ENCODE measurements around the gene ANKMY1. TPM values are rescaled to one million over a fixed set of nuclear protein-coding genes. Genes with fewer than 3 reads are reported as not detected.

Gene ANKMY1
- total and polyA plus RNA-seq, 2 of the 13 experiments (the other 11 are each of a cell fraction or from before 2014, with no cell fraction given): 11.7 to 18.8 TPM

DNA sequence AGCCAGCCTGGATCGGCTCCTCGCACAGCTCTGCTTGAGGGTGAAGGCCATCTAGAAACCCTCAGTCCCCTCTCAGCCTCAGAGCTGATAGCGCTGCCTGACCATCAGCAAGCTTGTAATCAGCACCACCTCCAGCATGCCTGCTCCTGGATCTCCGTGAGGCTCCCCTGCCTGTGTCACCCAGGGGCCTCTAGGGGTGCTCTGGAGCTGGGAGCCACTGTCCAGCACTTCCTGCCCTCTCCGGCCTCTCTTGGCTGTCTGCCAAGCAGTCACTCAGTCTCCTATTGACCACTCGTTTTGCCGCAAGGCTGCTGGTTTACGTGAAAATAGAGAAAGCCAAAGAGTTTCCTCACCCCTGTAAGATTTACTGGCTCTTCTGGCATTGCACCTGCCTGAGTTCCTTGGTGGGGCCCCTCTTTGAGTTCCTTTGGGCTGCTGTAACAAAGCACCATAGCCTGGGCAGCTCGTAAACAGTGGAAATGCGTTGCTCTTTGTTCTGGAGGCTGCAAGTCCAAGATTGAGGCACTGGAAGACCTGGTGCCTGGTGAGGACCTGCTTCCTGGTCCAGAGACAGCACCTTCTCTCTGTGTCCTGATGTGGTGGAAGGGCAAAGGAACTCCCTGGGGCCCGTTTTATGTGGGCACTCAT lies 46.6 kb upstream of the ANKMY1 start (continued):
- TF ChIP-seq ZNF329 (CRISPR knock-in tag; IDR thresholded peaks at IDR 0.05; ENCODE audit: low read depth): peak; percentile 49; the same call in 1 of the 2 replicates
- TF ChIP-seq, protein P1, sequence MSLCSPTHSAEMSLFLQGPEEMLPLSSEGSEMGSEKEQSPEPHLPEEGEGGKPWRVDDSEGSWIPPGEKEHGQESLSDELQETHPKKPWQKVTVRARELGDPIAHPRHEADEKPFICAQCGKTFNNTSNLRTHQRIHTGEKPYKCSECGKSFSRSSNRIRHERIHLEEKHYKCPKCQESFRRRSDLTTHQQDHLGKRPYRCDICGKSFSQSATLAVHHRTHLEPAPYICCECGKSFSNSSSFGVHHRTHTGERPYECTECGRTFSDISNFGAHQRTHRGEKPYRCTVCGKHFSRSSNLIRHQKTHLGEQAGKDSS (CRISPR knock-in tag; IDR thresholded peaks at IDR 0.05; ENCODE audit: borderline replicate concordance, low read depth): no peak; the same call in 1 of the 2 replicates
- TF ChIP-seq HNRNPUL1 (IDR thresholded peaks at IDR 0.05; ENCODE audit: low read depth, low read length): no peak
- TF ChIP-seq DMAP1 (CRISPR knock-in tag; IDR thresholded peaks at IDR 0.05): peak; percentile 69; the same call in 1 of the 2 replicates
- peak; percentile 81 for TF ChIP-seq ZMAT3 (CRISPR knock-in tag; conservative IDR thresholded peaks at IDR 0.05)
- peak; percentile 51; the same call in 1 of the 2 replicates for TF ChIP-seq FOSL2 (CRISPR knock-in tag; IDR thresholded peaks at IDR 0.05)
- TF ChIP-seq ETV6 (CRISPR knock-in tag; conservative IDR thresholded peaks at IDR 0.05): peak; percentile 82
- TF ChIP-seq, protein P2, sequence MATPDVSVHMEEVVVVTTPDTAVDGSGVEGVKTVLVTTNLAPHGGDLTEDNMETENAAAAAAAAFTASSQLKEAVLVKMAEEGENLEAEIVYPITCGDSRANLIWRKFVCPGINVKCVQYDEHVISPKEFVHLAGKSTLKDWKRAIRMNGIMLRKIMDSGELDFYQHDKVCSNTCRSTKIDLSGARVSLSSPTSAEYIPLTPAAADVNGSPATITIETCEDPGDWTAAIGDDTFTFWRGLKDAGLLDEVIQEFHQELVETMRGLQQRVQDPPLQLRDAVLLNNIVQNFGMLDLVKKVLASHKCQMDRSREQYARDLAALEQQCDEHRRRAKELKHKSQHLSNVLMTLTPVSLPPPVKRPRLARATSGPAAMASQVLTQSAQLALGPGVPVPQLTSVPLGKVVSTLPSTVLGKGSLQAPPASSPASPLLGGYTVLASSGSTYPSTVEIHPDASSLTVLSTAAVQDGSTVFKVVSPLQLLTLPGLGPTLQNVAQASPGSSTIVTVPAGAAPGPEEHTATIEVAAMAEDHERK (CRISPR knock-in tag; IDR thresholded peaks at IDR 0.05; ENCODE audit: low read depth): 0 out of 2 replicates have a peak, but pooled peaks have one; percentile 19
- TF ChIP-seq ATF1 (CRISPR knock-in tag; IDR thresholded peaks at IDR 0.05): no peak; the same call in 1 of the 2 replicates
- peak; percentile 94 for TF ChIP-seq ERF (CRISPR knock-in tag; IDR thresholded peaks at IDR 0.05)
- no peak for TF ChIP-seq KAT2B (IDR thresholded peaks at IDR 0.05; ENCODE audit: borderline replicate concordance, low read depth, low read length)
- no peak for TF ChIP-seq ZNF484 (CRISPR knock-in tag; IDR thresholded peaks at IDR 0.05; ENCODE audit: borderline replicate concordance, low read depth)
- TF ChIP-seq, protein P3, sequence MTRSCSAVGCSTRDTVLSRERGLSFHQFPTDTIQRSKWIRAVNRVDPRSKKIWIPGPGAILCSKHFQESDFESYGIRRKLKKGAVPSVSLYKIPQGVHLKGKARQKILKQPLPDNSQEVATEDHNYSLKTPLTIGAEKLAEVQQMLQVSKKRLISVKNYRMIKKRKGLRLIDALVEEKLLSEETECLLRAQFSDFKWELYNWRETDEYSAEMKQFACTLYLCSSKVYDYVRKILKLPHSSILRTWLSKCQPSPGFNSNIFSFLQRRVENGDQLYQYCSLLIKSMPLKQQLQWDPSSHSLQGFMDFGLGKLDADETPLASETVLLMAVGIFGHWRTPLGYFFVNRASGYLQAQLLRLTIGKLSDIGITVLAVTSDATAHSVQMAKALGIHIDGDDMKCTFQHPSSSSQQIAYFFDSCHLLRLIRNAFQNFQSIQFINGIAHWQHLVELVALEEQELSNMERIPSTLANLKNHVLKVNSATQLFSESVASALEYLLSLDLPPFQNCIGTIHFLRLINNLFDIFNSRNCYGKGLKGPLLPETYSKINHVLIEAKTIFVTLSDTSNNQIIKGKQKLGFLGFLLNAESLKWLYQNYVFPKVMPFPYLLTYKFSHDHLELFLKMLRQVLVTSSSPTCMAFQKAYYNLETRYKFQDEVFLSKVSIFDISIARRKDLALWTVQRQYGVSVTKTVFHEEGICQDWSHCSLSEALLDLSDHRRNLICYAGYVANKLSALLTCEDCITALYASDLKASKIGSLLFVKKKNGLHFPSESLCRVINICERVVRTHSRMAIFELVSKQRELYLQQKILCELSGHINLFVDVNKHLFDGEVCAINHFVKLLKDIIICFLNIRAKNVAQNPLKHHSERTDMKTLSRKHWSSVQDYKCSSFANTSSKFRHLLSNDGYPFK (CRISPR knock-in tag; IDR thresholded peaks at IDR 0.05; ENCODE audit: borderline replicate concordance): no peak
- no peak; the same call in 1 of the 2 replicates for TF ChIP-seq GZF1 (CRISPR knock-in tag; IDR thresholded peaks at IDR 0.05)
- no peak for TF ChIP-seq TRIM24 (CRISPR knock-in tag; IDR thresholded peaks at IDR 0.05)
- peak; percentile 60; the same call in 1 of the 2 replicates for TF ChIP-seq ZNF264 (CRISPR knock-in tag; IDR thresholded peaks at IDR 0.05)
- TF ChIP-seq, protein P4, sequence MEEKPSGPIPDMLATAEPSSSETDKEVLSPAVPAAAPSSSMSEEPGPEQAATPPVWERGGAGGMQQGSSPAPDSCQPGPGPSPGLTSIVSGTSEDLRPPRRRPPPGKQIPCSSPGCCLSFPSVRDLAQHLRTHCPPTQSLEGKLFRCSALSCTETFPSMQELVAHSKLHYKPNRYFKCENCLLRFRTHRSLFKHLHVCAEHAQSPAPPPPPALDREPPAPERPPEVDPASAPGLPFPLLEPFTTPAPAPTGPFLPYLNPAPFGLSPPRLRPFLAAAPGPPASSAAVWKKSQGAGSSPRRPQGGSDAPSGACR (CRISPR knock-in tag; IDR thresholded peaks at IDR 0.05): 0 out of 2 replicates have a peak, but pooled peaks have one; percentile 40
- TF ChIP-seq ZBTB42 (CRISPR knock-in tag; IDR thresholded peaks at IDR 0.05): 0 out of 2 replicates have a peak, but pooled peaks have one; percentile 31
- TF ChIP-seq, protein P5, sequence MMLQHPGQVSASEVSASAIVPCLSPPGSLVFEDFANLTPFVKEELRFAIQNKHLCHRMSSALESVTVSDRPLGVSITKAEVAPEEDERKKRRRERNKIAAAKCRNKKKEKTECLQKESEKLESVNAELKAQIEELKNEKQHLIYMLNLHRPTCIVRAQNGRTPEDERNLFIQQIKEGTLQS (CRISPR knock-in tag; IDR thresholded peaks at IDR 0.05): peak; percentile 25; the same call in 1 of the 2 replicates
- TF ChIP-seq FOXK1 (CRISPR knock-in tag; IDR thresholded peaks at IDR 0.05; ENCODE audit: borderline replicate concordance, low read depth): peak; percentile 88
- no peak for TF ChIP-seq FOXP1 (IDR thresholded peaks at IDR 0.05)
- TF ChIP-seq FOXP1 (CRISPR knock-in tag; IDR thresholded peaks at IDR 0.05): 0 out of 2 replicates have a peak, but pooled peaks have one; percentile 44
- TF ChIP-seq, protein P6, sequence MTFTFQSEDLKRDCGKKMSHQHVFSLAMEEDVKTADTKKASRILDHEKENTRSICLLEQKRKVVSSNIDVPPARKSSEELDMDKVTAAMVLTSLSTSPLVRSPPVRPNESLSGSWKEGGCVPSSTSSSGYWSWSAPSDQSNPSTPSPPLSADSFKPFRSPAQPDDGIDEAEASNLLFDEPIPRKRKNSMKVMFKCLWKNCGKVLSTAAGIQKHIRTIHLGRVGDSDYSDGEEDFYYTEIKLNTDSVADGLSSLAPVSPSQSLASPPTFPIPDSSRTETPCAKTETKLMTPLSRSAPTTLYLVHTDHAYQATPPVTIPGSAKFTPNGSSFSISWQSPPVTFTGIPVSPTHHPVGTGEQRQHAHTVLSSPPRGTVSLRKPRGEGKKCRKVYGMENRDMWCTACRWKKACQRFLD (CRISPR knock-in tag; IDR thresholded peaks at IDR 0.05; ENCODE audit: borderline replicate concordance): 0 out of 2 replicates have a peak, but pooled peaks have one; percentile 42

Measured in HepG2 (cell line).